A549 (cell line): ENCODE results near the gene RAP1B.

Experiments used
- CTCF ChIP-seq: fragments of >200 bp; sonication (Bioruptor Twin); formaldehyde crosslinking; IDR thresholded peaks from 3 replicates; pipeline ENCODE4 v1.5.1; 2016
- FOSL2 ChIP-seq, 2 experiments: fragments of 450-650 bp in 1 of 2; fragments of >200 bp in 1 of 2; sonication (Bioruptor Twin) in 1 of 2; formaldehyde crosslinking; IDR thresholded peaks; 2 replicates each; pipeline versions ENCODE4 v1.5.0 to v1.6.1; 2016 to 2020; ENCODE audit warnings: mild to moderate bottlenecking in 1 of 2, moderate library complexity in 1 of 2
- USF2 ChIP-seq: fragments of 450-650 bp; IDR thresholded peaks from 2 replicates; pipeline ENCODE4 v1.6.1; 2014; ENCODE audit warnings: antibody characterized with exemption

GRCh38 chr12:68648179-68648578 is 37.5 kb downstream of the RAP1B start:
- TF ChIP-seq CTCF (no peak), FOSL2 (IDR thresholded peaks at IDR 0.05) (no peak), FOSL2 (CRISPR knock-in tag; IDR thresholded peaks at IDR 0.05) (no peak), USF2 (no peak)
